HCT116 (cell line): ENCODE measurements around the gene PEAK3. TPM values are rescaled to one million over a fixed set of nuclear protein-coding genes. Genes with fewer than 3 reads are reported as not detected.

Source experiments
- ATAC-seq: fragments of 200-7000 bp; cut with Tn5 transposase; 2 replicates; pipeline ENCODE4 v1.9.1; 2020; ENCODE audit warnings: mild to moderate bottlenecking, moderate library complexity
- BruUV-seq: library from RNA; stranded (reverse); fragments of 400-500 nt; replicated peaks from 2 replicates; lab custom pipeline; 2021; lab: Mats Ljungman, UMichigan
- CTCF ChIA-PET: fragments of 300-600 bp; sonication (Branson Sonifier 250); formaldehyde crosslinking; loops from one replicate; lab custom pipeline; 2021; ENCODE audit warnings: antibody characterized with exemption; lab: Charles Lee
- POLR2A ChIA-PET: fragments of 300-600, 350-600 bp; sonication (Branson Sonifier 250); formaldehyde crosslinking; loops from one replicate; lab custom pipeline; 2021; ENCODE audit warnings: antibody characterized with exemption; lab: Charles Lee
- RAD21 ChIA-PET, 2 experiments: fragments of 300-600 bp; sonication (Branson Sonifier 250); formaldehyde crosslinking; loops; one replicate each; lab custom pipeline; 2023; ENCODE audit warnings: low total read pairs in 2 of 2; ENCODE audit not compliant: uncharacterized antibody in 2 of 2, unreplicated experiment in 2 of 2, low non-redundant PET in 1 of 2; lab: Charles Lee
- DNase-seq: peaks from one replicate; pipeline ENCODE4 v3.0.0-alpha.2; 2010; ENCODE audit warnings: low read depth, low spot score
- H2AFZ ChIP-seq: fragments of 200-600 bp; shearing (Covaris generic), sonication (generic); 2 replicates; pipeline ENCODE4 v1.6.1; 2017; ENCODE audit warnings: low read depth, mixed run types, mixed read lengths, antibody characterized with exemption, low read length; ENCODE audit not compliant: poor library complexity, severe bottlenecking
- H3K27ac ChIP-seq: 2 replicates; pipeline ENCODE4 v1.5.1; 2012; ENCODE audit warnings: low read depth, low read length
- H3K27me3 ChIP-seq: fragments of 200-600 bp; sonication (generic); 2 replicates; pipeline ENCODE4 v1.6.1; 2016; ENCODE audit warnings: mixed run types, low read length, mixed read lengths; ENCODE audit not compliant: insufficient read depth
- H3K36me3 ChIP-seq, 2 experiments: fragments of 200-500 bp in 1 of 2; fragments of 200-600 bp in 1 of 2; sonication (Bioruptor generic) in 1 of 2; sonication (generic) in 1 of 2; 2 replicates each; pipeline versions ENCODE4 v1.5.1 to v1.6.1; 2014 to 2016; ENCODE audit warnings: low read length in 2 of 2, inconsistent platforms in 1 of 2, mixed read lengths in 1 of 2, mixed run types in 1 of 2; ENCODE audit not compliant: insufficient read depth in 2 of 2, control insufficient read depth in 1 of 2
- H3K4me1 ChIP-seq, 2 experiments: fragments of 200-600 bp in 1 of 2; sonication (generic) in 1 of 2; 2 replicates each; pipeline versions ENCODE4 v1.5.1 to v1.6.1; 2012 to 2017; ENCODE audit warnings: low read length in 2 of 2, inconsistent platforms in 1 of 2, mild to moderate bottlenecking in 1 of 2, mixed read lengths in 1 of 2, mixed run types in 1 of 2, moderate library complexity in 1 of 2; ENCODE audit not compliant: insufficient read depth in 2 of 2, control insufficient read depth in 1 of 2
- H3K4me2 ChIP-seq: fragments of 200-600 bp; sonication (generic); 2 replicates; pipeline ENCODE4 v1.6.1; 2017; ENCODE audit warnings: mixed run types, low read length, mixed read lengths
- H3K4me3 ChIP-seq, 2 experiments: fragments of 200-600 bp in 1 of 2; sonication (generic) in 1 of 2; replicated peaks in 1 of 2; 2 replicates each; pipeline ENCODE4 v1.5.1; 2011 to 2016; ENCODE audit warnings: low read length in 2 of 2, control low read depth in 1 of 2, low read depth in 1 of 2, mild to moderate bottlenecking in 1 of 2, mixed read lengths in 1 of 2, mixed run types in 1 of 2
- H3K79me2 ChIP-seq: fragments of 200-600 bp; sonication (generic); 2 replicates; pipeline ENCODE4 v1.6.1; 2017; ENCODE audit warnings: mild to moderate bottlenecking, mixed run types, low read length, moderate library complexity, mixed read lengths; ENCODE audit not compliant: insufficient read depth
- H3K9ac ChIP-seq: fragments of 200-600 bp; sonication (generic); 2 replicates; pipeline ENCODE4 v1.6.1; 2016; ENCODE audit warnings: low read length, mixed read lengths
- H3K9me2 ChIP-seq: fragments of 200-600 bp; sonication (generic), shearing (Covaris generic); 2 replicates; pipeline ENCODE4 v1.6.1; 2017; ENCODE audit warnings: mixed run types, mild to moderate bottlenecking, moderate library complexity; ENCODE audit not compliant: insufficient read depth
- H3K9me3 ChIP-seq, 2 experiments: fragments of 200-500 bp in 1 of 2; fragments of 200-600 bp in 1 of 2; sonication (Bioruptor generic) in 1 of 2; sonication (generic) in 1 of 2; 2 replicates each; pipeline ENCODE4 v1.6.1; 2014 to 2017; ENCODE audit warnings: low read length in 2 of 2, mixed read lengths in 2 of 2, inconsistent platforms in 1 of 2, low read depth in 1 of 2, mild to moderate bottlenecking in 1 of 2, mixed run types in 1 of 2, moderate library complexity in 1 of 2; ENCODE audit not compliant: control insufficient read depth in 1 of 2, insufficient read depth in 1 of 2
- H4K20me1 ChIP-seq: fragments of 200-600 bp; sonication (generic), shearing (Covaris generic); 2 replicates; pipeline ENCODE4 v1.6.1; 2017; ENCODE audit warnings: mixed run types, mild to moderate bottlenecking, moderate library complexity; ENCODE audit not compliant: insufficient read depth
- CBX3 ChIP-seq: IDR thresholded peaks from 2 replicates; pipeline ENCODE4 v1.6.1; 2012; ENCODE audit warnings: low read depth
- CEBPB ChIP-seq: IDR thresholded peaks from 2 replicates; pipeline ENCODE4 v1.6.1; 2012; ENCODE audit warnings: low read depth
- EGR1 ChIP-seq: IDR thresholded peaks from 2 replicates; pipeline ENCODE4 v1.6.1; 2012; ENCODE audit warnings: low read depth
- EZH2phosphoT487 ChIP-seq: fragments of 200-600 bp; IDR thresholded peaks from 2 replicates; pipeline ENCODE4 v1.6.1; 2018; ENCODE audit warnings: antibody characterized with exemption, borderline replicate concordance
- FOSL1 ChIP-seq: IDR thresholded peaks from 2 replicates; pipeline ENCODE4 v1.6.1; 2012; ENCODE audit warnings: low read depth
- JUND ChIP-seq: IDR thresholded peaks from 2 replicates; pipeline ENCODE4 v1.6.1; 2012
- POLR2A ChIP-seq: IDR thresholded peaks from 2 replicates; pipeline ENCODE4 v1.7.0; 2011; ENCODE audit warnings: borderline replicate concordance; ENCODE audit not compliant: insufficient read depth, insufficient read length; ENCODE audit errors: extremely low read depth
- POLR2AphosphoS5 ChIP-seq: IDR thresholded peaks from 2 replicates; pipeline ENCODE4 v1.6.1; 2011; ENCODE audit warnings: mild to moderate bottlenecking, low read depth, low read length, moderate library complexity
- RAD21 ChIP-seq: IDR thresholded peaks from 2 replicates; pipeline ENCODE4 v1.6.1; 2012; ENCODE audit warnings: low read depth, mild to moderate bottlenecking
- SIN3A ChIP-seq: IDR thresholded peaks from 2 replicates; pipeline ENCODE4 v1.6.1; 2012; ENCODE audit warnings: low read depth
- SP1 ChIP-seq: IDR thresholded peaks from 2 replicates; pipeline ENCODE4 v1.6.1; 2012; ENCODE audit warnings: low read depth
- SRF ChIP-seq: IDR thresholded peaks from 2 replicates; pipeline ENCODE4 v1.6.1; 2012; ENCODE audit warnings: low read depth
- TCF7L2 ChIP-seq: IDR thresholded peaks from 2 replicates; pipeline ENCODE4 v1.7.0; 2011; ENCODE audit warnings: borderline replicate concordance, inconsistent platforms; ENCODE audit not compliant: insufficient read depth, insufficient read length; ENCODE audit errors: extremely low read depth
- YY1 ChIP-seq: IDR thresholded peaks from 2 replicates; pipeline ENCODE4 v1.6.1; 2011; ENCODE audit warnings: low read length, low read depth, moderate library complexity, mild to moderate bottlenecking; ENCODE audit not compliant: insufficient replicate concordance; ENCODE audit errors: extremely low read depth
- ZFX ChIP-seq: fragments of 450-650 bp; IDR thresholded peaks from 2 replicates; pipeline ENCODE4 v1.6.1; 2017
- ZNF274 ChIP-seq: fragments of 200-500 bp; sonication (Bioruptor generic); IDR thresholded peaks from 2 replicates; pipeline ENCODE4 v1.6.1; 2014; ENCODE audit warnings: mild to moderate bottlenecking, low read depth, low read length, inconsistent platforms
- intact Hi-C: fragments of 100-400 bp; cut with micrococcal nuclease; formaldehyde crosslinking; loops from 2 replicates; pipeline ENCODE4 v1.10.0; 2022
- total RNA-seq: library from RNA; stranded (reverse); gene quantifications from one replicate; pipeline ENCODE4 v1.2.1, GENCODE V29; 2021; ENCODE audit not compliant: unreplicated experiment
- TF ChIP-seq, protein P1 (sequence below): IDR thresholded peaks from 2 replicates; pipeline ENCODE4 v1.6.1; 2012; ENCODE audit warnings: low read depth
- TF ChIP-seq, protein P2 (sequence below): IDR thresholded peaks from 2 replicates; pipeline ENCODE4 v1.6.1; 2011; ENCODE audit warnings: mild to moderate bottlenecking, low read length, moderate library complexity; ENCODE audit not compliant: insufficient replicate concordance; ENCODE audit errors: extremely low read depth

Gene PEAK3
- total RNA-seq, 1 experiment from 2014 or later = not detected

DNA sequence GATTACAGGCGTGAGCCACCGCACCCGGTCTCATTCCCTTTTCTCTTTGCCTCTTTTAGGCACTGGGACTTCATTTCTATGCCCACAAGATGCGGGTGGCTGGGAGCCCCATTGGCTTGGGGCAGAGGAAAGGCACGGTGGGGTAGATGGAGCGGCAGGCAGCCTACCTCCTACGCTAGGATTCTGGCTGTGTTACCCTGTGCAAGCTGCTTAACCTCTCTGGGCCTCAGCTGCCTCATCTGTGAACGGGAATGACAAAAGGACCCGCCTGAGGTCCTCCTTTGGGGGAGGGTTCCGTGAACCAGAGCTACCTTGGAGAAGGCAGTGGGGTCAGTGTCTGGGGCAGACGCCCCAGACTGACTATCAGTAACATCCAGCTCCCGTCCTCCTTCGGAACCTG lies 35.3 kb upstream of the PEAK3 start:
- H3K4me3 ChIP-seq = no peak overlapping the region
- DNase-seq = no peak
- CTCF ChIA-PET = no interaction called here
- no peak for ATAC-seq
- intact Hi-C loops = no loop called here
- H3K4me1 ChIP-seq = no peaks in the 10 kb centered on the region
- BruUV-seq = no TSS peak
- POLR2A ChIA-PET = no interaction called here
- no peaks in the 10 kb centered on the region for H3K27me3 ChIP-seq
- no peak overlapping the region for H3K9ac ChIP-seq
- no peak overlapping the region for H2AFZ ChIP-seq
- H4K20me1 ChIP-seq = no peaks in the 10 kb centered on the region
- H3K9me3 ChIP-seq = no peaks in the 10 kb centered on the region; a peak in 1 of 4 replicates
- no peaks in the 10 kb centered on the region for H3K79me2 ChIP-seq
- no peak overlapping the region for H3K27ac ChIP-seq
- no peaks in the 10 kb centered on the region for H3K36me3 ChIP-seq
- TF ChIP-seq CEBPB = no peak
- no peak for TF ChIP-seq SP1
- TF ChIP-seq EGR1 = no peak
- no peak for TF ChIP-seq POLR2AphosphoS5
- no peak for TF ChIP-seq RAD21
- no peak for TF ChIP-seq CBX3
- no peak for TF ChIP-seq ZNF274
- no peak for TF ChIP-seq SIN3A
- no peak for TF ChIP-seq POLR2A
- no peak for TF ChIP-seq FOSL1
- TF ChIP-seq YY1 = no peak
- TF ChIP-seq, protein P1, sequence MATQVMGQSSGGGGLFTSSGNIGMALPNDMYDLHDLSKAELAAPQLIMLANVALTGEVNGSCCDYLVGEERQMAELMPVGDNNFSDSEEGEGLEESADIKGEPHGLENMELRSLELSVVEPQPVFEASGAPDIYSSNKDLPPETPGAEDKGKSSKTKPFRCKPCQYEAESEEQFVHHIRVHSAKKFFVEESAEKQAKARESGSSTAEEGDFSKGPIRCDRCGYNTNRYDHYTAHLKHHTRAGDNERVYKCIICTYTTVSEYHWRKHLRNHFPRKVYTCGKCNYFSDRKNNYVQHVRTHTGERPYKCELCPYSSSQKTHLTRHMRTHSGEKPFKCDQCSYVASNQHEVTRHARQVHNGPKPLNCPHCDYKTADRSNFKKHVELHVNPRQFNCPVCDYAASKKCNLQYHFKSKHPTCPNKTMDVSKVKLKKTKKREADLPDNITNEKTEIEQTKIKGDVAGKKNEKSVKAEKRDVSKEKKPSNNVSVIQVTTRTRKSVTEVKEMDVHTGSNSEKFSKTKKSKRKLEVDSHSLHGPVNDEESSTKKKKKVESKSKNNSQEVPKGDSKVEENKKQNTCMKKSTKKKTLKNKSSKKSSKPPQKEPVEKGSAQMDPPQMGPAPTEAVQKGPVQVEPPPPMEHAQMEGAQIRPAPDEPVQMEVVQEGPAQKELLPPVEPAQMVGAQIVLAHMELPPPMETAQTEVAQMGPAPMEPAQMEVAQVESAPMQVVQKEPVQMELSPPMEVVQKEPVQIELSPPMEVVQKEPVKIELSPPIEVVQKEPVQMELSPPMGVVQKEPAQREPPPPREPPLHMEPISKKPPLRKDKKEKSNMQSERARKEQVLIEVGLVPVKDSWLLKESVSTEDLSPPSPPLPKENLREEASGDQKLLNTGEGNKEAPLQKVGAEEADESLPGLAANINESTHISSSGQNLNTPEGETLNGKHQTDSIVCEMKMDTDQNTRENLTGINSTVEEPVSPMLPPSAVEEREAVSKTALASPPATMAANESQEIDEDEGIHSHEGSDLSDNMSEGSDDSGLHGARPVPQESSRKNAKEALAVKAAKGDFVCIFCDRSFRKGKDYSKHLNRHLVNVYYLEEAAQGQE = no peak
- TF ChIP-seq JUND = no peak
- TF ChIP-seq TCF7L2 = no peak
- no peak for TF ChIP-seq SRF
- TF ChIP-seq, protein P2, sequence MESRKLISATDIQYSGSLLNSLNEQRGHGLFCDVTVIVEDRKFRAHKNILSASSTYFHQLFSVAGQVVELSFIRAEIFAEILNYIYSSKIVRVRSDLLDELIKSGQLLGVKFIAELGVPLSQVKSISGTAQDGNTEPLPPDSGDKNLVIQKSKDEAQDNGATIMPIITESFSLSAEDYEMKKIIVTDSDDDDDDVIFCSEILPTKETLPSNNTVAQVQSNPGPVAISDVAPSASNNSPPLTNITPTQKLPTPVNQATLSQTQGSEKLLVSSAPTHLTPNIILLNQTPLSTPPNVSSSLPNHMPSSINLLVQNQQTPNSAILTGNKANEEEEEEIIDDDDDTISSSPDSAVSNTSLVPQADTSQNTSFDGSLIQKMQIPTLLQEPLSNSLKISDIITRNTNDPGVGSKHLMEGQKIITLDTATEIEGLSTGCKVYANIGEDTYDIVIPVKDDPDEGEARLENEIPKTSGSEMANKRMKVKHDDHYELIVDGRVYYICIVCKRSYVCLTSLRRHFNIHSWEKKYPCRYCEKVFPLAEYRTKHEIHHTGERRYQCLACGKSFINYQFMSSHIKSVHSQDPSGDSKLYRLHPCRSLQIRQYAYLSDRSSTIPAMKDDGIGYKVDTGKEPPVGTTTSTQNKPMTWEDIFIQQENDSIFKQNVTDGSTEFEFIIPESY = no peak
- TF ChIP-seq ZFX = no peak
- no peak for TF ChIP-seq EZH2phosphoT487
- TF ChIP-seq, all 23 proteins: peak for 0
- RAD21 ChIA-PET = no interaction called here
- Histone ChIP-seq H3K4me2 (no peak overlapping the region), H3K9me2 (no peaks in the 10 kb centered on the region)
